Stimulated activated CD8-positive, alpha-beta memory T cell treated with anti-CD3 and anti-CD28 coated beads, Interleukin-12 subunit alpha, Interleukin-12 subunit beta, amount 100 ng/mL, for 1 hour (primary cell): ENCODE data around the gene COL8A1.

ENCODE experiments used
- DNase-seq: peaks from one replicate; pipeline ENCODE4 v3.0.0-alpha.2; 2020; ENCODE audit warnings: low read depth

COL8A1 gene

DNA sequence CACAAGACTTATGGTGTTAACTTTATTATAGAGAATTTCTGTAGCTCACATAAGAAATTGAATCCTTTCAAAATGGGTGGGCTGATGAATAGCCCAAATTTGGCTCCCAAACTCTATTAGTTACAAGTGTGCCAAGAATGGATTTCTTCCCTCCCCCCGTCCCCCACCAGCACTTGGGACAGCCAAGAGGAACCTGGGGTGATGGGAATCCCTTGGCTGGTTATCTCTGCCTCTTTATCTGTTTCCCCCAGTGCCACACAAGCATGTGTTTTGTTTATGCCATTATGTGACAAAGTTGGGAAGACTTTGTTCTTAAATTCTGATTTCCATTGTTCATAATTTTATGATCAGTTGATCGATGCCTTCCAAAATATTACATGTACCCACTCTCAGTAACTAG, 207.6 kb downstream of the COL8A1 start:
- no peak for DNase-seq

DNA sequence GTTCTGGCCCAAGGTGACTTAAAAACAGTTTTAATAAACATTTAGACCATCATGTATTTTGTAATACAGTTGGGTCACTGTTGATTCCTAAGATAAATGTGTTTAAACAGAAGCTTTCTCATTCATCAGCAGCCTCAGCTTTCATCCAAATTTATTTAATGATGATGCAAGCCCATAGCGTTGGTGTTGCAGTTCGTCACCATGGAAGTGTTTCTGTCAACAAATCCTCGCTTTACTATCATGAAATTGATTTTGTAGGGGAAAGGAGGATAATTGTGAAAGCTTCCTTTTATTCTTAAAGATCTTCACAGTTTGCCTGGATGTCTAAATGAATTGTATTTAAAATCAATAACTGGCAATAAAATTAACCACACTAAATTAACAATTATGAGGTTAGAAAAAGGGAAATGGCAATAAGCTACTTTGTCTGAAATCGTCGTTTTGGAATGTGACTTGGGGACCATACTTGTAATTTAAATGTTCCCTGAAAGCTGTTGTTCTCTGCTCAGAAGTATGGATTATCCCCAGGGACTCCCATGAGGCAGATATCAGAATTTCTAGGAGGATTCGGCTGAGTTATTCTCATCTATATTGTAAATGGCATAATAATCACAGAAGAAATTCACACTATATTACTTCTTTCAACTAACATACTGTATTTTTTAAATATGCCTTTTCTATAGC, 208.2 kb downstream of the COL8A1 start:
- no peak for DNase-seq

- no peak for DNase-seq
These were observed 210.0 kb downstream of the COL8A1 start for GRCh38 chr3:99848433-99848832.
